HG03103 (cell line): ENCODE measurements around the gene CMPK2.

Experiments
- ATAC-seq: cut with Tn5 transposase; IDR thresholded peaks from one replicate; pipeline ENCODE4 v1.9.1; 2021; ENCODE audit warnings: low read depth; ENCODE audit not compliant: unreplicated experiment

CMPK2 gene

DNA sequence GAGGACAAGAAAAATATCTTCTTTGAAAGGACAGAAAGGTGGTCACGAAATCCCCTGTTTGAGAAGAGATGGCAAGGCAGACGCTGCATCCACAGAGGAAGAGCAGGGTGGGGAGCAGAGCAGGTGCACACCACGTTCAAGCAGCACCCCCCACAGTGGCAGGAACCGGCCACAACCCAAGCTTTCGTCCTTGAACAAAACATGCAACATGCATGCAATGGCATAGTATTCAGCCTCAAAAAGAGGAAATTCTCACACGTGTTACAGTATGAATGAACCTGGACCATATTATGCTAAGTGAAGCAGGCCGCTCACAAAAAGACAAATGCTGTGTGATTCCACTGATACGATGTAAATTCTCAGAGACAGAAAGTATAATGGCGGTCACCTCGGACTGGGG is 51.4 kb downstream of the CMPK2 start:
- no peak for ATAC-seq

DNA sequence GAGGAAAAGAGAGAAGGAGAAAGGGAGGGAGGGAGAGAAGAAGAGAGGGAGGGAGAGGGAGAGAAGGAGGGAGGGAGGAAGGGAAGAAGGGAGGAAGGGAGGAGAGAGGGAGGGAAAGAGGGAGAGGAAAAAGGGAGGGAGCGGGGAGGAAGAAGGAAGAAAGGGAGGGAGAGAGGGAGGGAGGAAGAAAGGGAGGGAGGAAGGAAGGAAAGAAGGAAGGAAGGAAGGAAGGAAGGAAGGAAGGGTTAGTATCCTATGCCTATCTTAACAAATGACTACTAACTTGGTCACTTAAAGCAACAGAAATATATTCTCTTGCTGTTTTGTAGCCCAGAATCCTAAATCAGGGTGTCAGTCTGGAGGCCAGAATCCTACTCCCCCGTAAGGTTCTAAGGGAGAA is 52.1 kb downstream of the CMPK2 start:
- ATAC-seq, result no peak

DNA sequence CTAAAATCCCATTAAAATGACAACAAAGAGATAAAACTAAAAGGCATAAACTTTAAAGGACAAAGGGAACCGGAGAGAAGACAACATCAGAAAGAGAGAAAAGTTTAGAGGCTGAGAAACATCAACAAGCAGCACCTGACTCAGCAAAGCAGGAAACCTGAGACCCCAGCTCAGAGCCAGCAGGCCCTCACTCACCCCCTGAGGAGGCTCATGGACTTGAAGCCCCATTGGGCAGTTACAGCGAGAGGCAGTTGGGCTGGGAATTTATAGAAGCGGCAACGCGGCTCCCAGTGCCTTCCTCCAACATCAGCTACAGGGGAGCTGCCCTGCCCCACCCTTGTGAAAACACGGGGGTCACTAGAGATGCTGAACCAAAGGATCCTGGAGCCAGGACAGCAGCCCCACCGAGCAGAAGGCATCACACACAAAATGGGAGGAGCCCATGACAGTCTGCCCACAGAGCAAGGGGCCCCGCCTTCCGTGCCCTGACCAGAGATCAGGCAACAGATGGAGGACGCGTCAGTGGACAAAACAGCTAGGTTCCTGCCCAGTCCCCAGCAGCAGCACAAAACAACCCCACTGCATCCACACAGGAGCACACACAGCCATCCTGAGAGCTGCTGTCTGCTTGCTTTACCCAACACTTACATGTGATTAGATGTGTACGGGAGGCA is 52.7 kb downstream of the CMPK2 start:
- ATAC-seq, result no peak

DNA sequence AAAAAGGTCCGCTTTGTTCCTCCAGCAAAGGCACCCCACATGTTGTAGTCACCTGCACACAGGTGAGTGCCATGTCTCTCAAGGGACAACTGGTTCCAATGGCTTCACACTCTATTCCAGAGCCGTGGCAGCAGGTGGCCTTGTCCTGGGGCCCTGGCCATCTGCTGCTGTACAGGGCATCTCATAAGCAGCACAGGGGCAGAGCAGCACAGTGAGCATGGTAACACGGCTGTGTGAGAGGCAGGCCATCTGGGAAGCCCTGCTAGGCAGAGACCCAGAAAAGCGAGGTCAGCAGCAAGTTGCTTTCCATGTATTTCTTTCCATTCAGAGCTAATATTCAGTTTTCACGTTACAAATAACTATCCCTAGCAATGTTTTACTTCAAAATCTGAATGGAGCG is 54.7 kb downstream of the CMPK2 start:
- no peak for ATAC-seq

DNA sequence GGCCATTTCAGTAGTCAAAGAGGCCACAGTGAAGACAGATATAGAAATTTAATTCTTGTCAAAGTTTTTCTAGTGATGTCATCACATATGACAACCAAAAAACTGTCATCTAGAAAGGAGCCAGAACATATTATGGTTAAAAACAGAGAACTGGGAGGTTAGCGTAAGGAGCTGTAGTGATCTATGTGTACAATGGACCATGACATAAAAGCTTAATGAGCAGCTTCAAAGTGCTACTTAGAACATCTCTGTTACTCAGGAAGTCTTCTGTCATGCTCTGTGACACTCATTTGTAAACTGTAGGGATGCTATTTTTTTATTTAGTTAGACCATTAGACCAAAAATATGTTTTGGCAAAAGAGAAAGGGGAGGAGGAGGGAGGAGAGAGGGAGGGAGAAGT is 57.3 kb downstream of the CMPK2 start:
- no peak for ATAC-seq

DNA sequence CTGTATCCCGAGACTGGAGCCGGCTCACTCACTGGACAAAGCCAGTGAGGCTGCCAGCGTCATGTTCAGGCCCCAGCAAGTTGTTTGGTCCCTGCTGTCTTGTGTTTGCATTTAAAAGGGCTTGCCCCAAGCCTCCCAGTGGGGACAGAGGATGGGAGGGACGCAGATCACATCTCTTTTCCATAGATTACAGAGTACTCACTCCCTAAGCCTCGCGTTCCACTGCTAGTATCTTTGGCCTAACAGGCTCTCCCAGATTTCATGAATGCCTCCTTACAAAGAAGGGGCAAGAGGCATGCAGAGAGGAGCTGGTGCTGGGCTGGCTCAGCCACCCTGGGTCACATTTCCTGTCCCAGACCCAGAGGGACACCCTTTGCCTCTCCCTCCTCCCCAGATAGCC is 59.1 kb downstream of the CMPK2 start:
- no peak for ATAC-seq

DNA sequence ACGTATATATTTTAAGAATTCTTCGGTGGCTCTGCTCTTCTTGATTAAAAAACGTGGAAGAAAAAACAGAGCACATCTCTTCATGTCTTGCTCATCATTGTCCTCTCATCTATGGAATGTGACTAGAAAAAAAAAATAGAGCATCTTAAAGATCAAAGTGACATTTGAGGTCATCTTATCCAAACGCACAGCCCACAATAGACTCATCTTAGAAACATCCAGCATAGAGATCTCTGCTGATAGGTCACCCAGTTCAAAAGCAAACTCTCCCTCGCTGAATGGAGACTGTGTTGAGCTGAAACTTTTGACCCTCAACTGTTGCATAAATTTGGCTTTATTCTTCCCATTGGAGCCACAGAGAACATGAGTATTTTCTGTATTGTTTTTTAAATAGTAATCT is 65.2 kb downstream of the CMPK2 start:
- ATAC-seq, result no peak
